NT2/D1 (cell line): ENCODE data around the gene UBAC2.
"Not testable (repeated sequence)": the region's sequence is repeated elsewhere in the genome, so short reads cannot be mapped to it uniquely, and the experiment has no call there.

Source experiments
- SUZ12 ChIP-seq: IDR thresholded peaks from 2 replicates; pipeline ENCODE4 v1.6.1; 2011; ENCODE audit not compliant: insufficient read length, insufficient read depth; ENCODE audit errors: extremely low read depth
- YY1 ChIP-seq: IDR thresholded peaks from 2 replicates; pipeline ENCODE4 v1.6.1; 2011; ENCODE audit not compliant: insufficient read length, insufficient read depth
- ZNF274 ChIP-seq: IDR thresholded peaks from 2 replicates; pipeline ENCODE4 v1.6.1; 2011; ENCODE audit warnings: mild to moderate bottlenecking, low read depth, low read length

DNA sequence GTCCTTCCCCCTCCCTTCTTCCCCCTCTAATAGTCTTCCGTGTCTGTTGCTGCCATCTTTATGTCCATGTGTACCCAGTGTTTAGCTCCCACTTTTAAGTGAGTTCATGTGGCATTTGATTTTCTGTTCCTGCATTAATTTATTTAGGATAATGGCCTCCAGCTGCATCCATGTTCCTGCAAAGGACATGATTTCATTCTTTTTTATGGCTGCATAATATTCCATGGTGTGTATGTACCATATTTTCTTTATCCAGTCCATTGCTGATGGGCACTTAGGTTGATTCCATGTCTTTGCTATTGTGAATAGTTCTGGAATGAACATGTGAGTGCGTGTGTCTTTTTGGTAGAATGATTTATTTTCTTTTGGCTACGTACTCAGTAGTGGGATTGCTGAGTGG is 48.5 kb downstream of the UBAC2 start:
- not testable (repeated sequence) for TF ChIP-seq ZNF274, YY1, SUZ12
